Measurements from ENCODE around the gene CABCOCO1.

Gene CABCOCO1

GRCh38 chr10:61746377-61746776, 83.6 kb downstream of the CABCOCO1 start:
- Histone ChIP-seq H3K4me3 (ENCODE audit: low read depth in 1 of 2, low read length in 2 of 2) (no peak overlapping the region), H3K4me1 (ENCODE audit: insufficient read depth, low read length) (peaks cover 21% of the 10 kb centered on the region), H3K9me3 (ENCODE audit: low read length) (no peaks in the 10 kb centered on the region), H3K27ac (ENCODE audit: low read depth, low read length) (no peak overlapping the region), H3K9ac (ENCODE audit: low read length) (no peak overlapping the region), H3K27me3 (ENCODE audit: control insufficient read depth in 1 of 2, insufficient read depth in 2 of 2, low read length in 2 of 2) (no peaks in the 10 kb centered on the region), H3K36me3 (ENCODE audit: insufficient read depth, low read length) (no peaks in the 10 kb centered on the region)

DNA sequence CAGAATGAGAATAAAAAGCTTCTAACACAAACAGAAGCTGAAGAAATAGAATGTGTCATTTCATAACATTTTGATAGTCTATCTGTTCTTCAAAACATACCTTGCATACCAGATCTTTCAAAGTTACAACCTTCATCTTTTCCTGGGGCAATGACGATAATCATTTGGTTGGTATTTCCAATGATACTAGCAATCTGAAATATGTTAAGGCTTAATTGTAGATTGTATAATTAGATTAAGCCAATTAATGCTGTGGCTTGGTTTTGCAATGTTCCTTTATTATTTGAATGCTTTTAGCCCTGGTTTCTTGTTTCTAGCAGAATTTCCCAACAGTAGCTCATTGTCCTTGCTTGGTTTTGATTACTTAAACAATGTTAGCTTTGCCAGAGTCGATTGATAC, 84.6 kb downstream of the CABCOCO1 start:
- H3K4me3 ChIP-seq (ENCODE audit: low read depth in 1 of 2, low read length in 2 of 2) = no peak overlapping the region
- H3K4me1 ChIP-seq (ENCODE audit: insufficient read depth, low read length) = peaks cover 24% of the 10 kb centered on the region
- H3K27me3 ChIP-seq (ENCODE audit: control insufficient read depth in 1 of 2, insufficient read depth in 2 of 2, low read length in 2 of 2) = no peaks in the 10 kb centered on the region
- no peak overlapping the region for H3K9ac ChIP-seq (ENCODE audit: low read length)
- no peaks in the 10 kb centered on the region for H3K9me3 ChIP-seq (ENCODE audit: low read length)
- no peak overlapping the region for H3K27ac ChIP-seq (ENCODE audit: low read depth, low read length)
- no peaks in the 10 kb centered on the region for H3K36me3 ChIP-seq (ENCODE audit: insufficient read depth, low read length)

GRCh38 chr10:61749291-61749690, 86.6 kb downstream of the CABCOCO1 start:
- peaks cover 24% of the 10 kb centered on the region for H3K4me1 ChIP-seq (ENCODE audit: insufficient read depth, low read length)
- no peak overlapping the region for H3K27ac ChIP-seq (ENCODE audit: low read depth, low read length)
- no peaks in the 10 kb centered on the region for H3K27me3 ChIP-seq (ENCODE audit: control insufficient read depth in 1 of 2, insufficient read depth in 2 of 2, low read length in 2 of 2)
- no peaks in the 10 kb centered on the region for H3K36me3 ChIP-seq (ENCODE audit: insufficient read depth, low read length)
- H3K9me3 ChIP-seq (ENCODE audit: low read length) = no peaks in the 10 kb centered on the region
- no peak overlapping the region for H3K4me3 ChIP-seq (ENCODE audit: low read depth in 1 of 2, low read length in 2 of 2)
- no peak overlapping the region for H3K9ac ChIP-seq (ENCODE audit: low read length)

DNA sequence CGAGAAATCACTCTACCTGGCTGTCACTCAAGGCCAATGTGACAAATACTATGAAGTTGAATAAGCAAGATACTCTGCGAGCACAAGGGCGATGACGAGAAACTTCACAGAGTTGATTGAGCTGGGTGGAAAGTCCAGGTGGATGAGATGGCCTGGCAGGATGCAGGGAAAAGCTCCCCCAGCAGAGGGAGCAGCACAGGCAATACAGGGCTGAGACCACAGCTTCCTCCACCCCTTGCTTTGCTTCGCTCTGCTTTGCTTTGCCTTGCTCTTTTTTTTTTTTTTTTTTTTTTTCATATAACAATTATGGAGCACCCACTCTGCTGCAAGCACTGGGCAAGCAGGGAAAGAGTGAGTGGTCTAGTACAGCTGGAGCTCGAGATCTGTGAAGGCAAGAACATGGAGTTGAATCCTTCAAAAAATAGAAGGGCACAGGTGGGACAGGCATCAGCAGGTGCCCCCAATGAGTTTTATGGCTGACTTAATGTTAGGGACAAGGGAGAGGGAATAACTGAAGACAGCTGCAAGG, 88.3 kb downstream of the CABCOCO1 start:
- no peaks in the 10 kb centered on the region for H3K27me3 ChIP-seq (ENCODE audit: control insufficient read depth in 1 of 2, insufficient read depth in 2 of 2, low read length in 2 of 2)
- H3K9me3 ChIP-seq (ENCODE audit: low read length) = no peaks in the 10 kb centered on the region
- no peak overlapping the region for H3K4me3 ChIP-seq (ENCODE audit: low read depth in 1 of 2, low read length in 2 of 2)
- no peak overlapping the region for H3K9ac ChIP-seq (ENCODE audit: low read length)
- H3K27ac ChIP-seq (ENCODE audit: low read depth, low read length) = no peak overlapping the region
- peaks cover 24% of the 10 kb centered on the region for H3K4me1 ChIP-seq (ENCODE audit: insufficient read depth, low read length)
- no peaks in the 10 kb centered on the region for H3K36me3 ChIP-seq (ENCODE audit: insufficient read depth, low read length)

GRCh38 chr10:61751599-61751998, 88.9 kb downstream of the CABCOCO1 start:
- no peak overlapping the region for H3K27ac ChIP-seq (ENCODE audit: low read depth, low read length)
- no peak overlapping the region for H3K9ac ChIP-seq (ENCODE audit: low read length)
- no peak overlapping the region for H3K4me3 ChIP-seq (ENCODE audit: low read depth in 1 of 2, low read length in 2 of 2)
- H3K9me3 ChIP-seq (ENCODE audit: low read length) = no peaks in the 10 kb centered on the region
- no peaks in the 10 kb centered on the region for H3K27me3 ChIP-seq (ENCODE audit: control insufficient read depth in 1 of 2, insufficient read depth in 2 of 2, low read length in 2 of 2)
- no peaks in the 10 kb centered on the region for H3K36me3 ChIP-seq (ENCODE audit: insufficient read depth, low read length)
- peaks cover 24% of the 10 kb centered on the region for H3K4me1 ChIP-seq (ENCODE audit: insufficient read depth, low read length)

GRCh38 chr10:61752111-61753011, 89.6 kb downstream of the CABCOCO1 start:
- H3K4me1 ChIP-seq (ENCODE audit: insufficient read depth, low read length) = peaks cover 24% of the 10 kb centered on the region
- no peaks in the 10 kb centered on the region for H3K27me3 ChIP-seq (ENCODE audit: control insufficient read depth in 1 of 2, insufficient read depth in 2 of 2, low read length in 2 of 2)
- no peak overlapping the region for H3K27ac ChIP-seq (ENCODE audit: low read depth, low read length)
- no peaks in the 10 kb centered on the region for H3K9me3 ChIP-seq (ENCODE audit: low read length)
- H3K9ac ChIP-seq (ENCODE audit: low read length) = no peak overlapping the region
- H3K36me3 ChIP-seq (ENCODE audit: insufficient read depth, low read length) = no peaks in the 10 kb centered on the region
- H3K4me3 ChIP-seq (ENCODE audit: low read depth in 1 of 2, low read length in 2 of 2) = no peak overlapping the region

GRCh38 chr10:61753453-61753852, 90.7 kb downstream of the CABCOCO1 start:
- Histone ChIP-seq H3K4me1 (ENCODE audit: insufficient read depth, low read length) (peaks cover 24% of the 10 kb centered on the region), H3K4me3 (ENCODE audit: low read depth in 1 of 2, low read length in 2 of 2) (no peak overlapping the region)

GRCh38 chr10:61754587-61755550, 92.1 kb downstream of the CABCOCO1 start:
- no peaks in the 10 kb centered on the region for H3K9me3 ChIP-seq (ENCODE audit: low read length)
- no peak overlapping the region for H3K9ac ChIP-seq (ENCODE audit: low read length)
- H3K27ac ChIP-seq (ENCODE audit: low read depth, low read length) = no peak overlapping the region
- H3K27me3 ChIP-seq (ENCODE audit: control insufficient read depth in 1 of 2, insufficient read depth in 2 of 2, low read length in 2 of 2) = no peaks in the 10 kb centered on the region
- H3K4me3 ChIP-seq (ENCODE audit: low read depth in 1 of 2, low read length in 2 of 2) = no peak overlapping the region
- peaks cover 16% of the 10 kb centered on the region for H3K4me1 ChIP-seq (ENCODE audit: insufficient read depth, low read length)
- no peaks in the 10 kb centered on the region for H3K36me3 ChIP-seq (ENCODE audit: insufficient read depth, low read length)

More at GRCh38 chr10:61753453-61753852, 90.7 kb downstream of the CABCOCO1 start:
- Histone ChIP-seq H3K9ac (ENCODE audit: low read length) (no peak overlapping the region), H3K27me3 (ENCODE audit: control insufficient read depth in 1 of 2, insufficient read depth in 2 of 2, low read length in 2 of 2) (no peaks in the 10 kb centered on the region), H3K9me3 (ENCODE audit: low read length) (no peaks in the 10 kb centered on the region), H3K36me3 (ENCODE audit: insufficient read depth, low read length) (no peaks in the 10 kb centered on the region), H3K27ac (ENCODE audit: low read depth, low read length) (no peak overlapping the region)

DNA sequence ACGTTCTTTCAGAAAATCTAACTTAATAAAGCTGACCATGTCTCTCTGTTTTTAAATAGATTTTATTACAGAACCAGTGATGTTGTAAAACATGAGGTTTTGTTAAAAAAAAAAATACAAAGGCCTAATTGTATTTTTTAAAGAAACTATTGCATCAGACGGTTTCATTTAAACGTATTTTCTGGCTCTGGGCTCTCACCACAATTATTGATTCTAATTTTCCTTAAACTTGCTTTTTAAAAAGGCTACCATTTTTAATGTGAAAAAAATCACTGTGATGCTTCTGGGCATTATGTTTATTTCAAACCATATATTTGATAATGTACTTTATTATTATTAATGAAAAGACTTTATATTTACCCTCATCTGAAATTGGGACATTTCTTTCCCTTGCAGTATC, 94.3 kb downstream of the CABCOCO1 start:
- no peaks in the 10 kb centered on the region for H3K36me3 ChIP-seq (ENCODE audit: insufficient read depth, low read length)
- no peaks in the 10 kb centered on the region for H3K27me3 ChIP-seq (ENCODE audit: control insufficient read depth in 1 of 2, insufficient read depth in 2 of 2, low read length in 2 of 2)
- no peak overlapping the region for H3K27ac ChIP-seq (ENCODE audit: low read depth, low read length)
- H3K4me1 ChIP-seq (ENCODE audit: insufficient read depth, low read length) = peaks cover 4% of the 10 kb centered on the region
- no peak overlapping the region for H3K9ac ChIP-seq (ENCODE audit: low read length)
- H3K9me3 ChIP-seq (ENCODE audit: low read length) = no peaks in the 10 kb centered on the region
- H3K4me3 ChIP-seq (ENCODE audit: low read depth in 1 of 2, low read length in 2 of 2) = no peak overlapping the region

DNA sequence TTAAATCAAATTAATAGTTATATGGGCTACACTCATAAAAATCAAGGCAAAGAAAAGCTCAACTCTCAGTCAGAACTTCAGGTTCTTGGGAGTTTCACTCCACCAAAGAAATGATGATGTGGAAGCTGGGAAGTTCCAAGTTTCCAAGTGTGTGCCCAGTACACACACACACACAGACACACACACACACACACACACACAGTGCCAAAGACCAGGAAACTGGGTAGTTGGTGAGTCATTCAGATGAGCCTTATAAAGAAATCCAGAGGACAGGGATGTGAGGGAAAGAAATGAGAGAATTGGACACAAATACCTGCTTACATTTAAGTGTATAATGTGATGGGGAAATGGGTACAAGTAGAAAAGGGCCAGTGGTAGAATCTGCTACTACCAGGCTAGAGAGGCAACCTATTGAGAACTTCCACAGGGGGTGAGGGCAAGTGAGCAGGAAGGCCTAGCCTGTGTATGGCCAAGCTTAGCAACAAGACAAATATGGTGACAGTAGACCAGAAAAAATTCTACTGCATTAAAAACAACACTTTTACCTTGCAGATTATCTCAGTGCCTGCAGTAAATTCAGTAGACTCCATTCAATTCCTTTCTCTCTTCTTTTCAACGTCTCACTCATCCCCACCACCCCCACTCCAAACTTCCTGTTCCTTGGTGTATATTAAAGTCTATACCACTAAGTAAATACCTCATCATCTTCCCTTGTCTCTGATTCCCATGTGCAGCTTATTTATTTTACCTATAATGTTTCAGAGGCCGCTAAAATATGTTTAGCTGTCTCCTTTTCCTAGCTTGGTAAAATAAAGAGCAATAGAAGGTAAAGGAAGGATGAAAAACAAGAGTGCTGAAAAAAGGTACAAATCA, 95.0 kb downstream of the CABCOCO1 start:
- Histone ChIP-seq H3K4me3 (ENCODE audit: low read depth in 1 of 2, low read length in 2 of 2) (no peak overlapping the region), H3K9ac (ENCODE audit: low read length) (no peak overlapping the region), H3K27me3 (ENCODE audit: control insufficient read depth in 1 of 2, insufficient read depth in 2 of 2, low read length in 2 of 2) (no peaks in the 10 kb centered on the region), H3K36me3 (ENCODE audit: insufficient read depth, low read length) (no peaks in the 10 kb centered on the region), H3K27ac (ENCODE audit: low read depth, low read length) (no peak overlapping the region), H3K4me1 (ENCODE audit: insufficient read depth, low read length) (peaks cover 4% of the 10 kb centered on the region), H3K9me3 (ENCODE audit: low read length) (no peaks in the 10 kb centered on the region)
